Mesenteric fat pad (tissue), 1 donor: ENCODE data around the gene PLXNA2. TPM values are rescaled to one million over a fixed set of nuclear protein-coding genes. Genes with fewer than 3 reads are reported as not detected.

Experiments
- DNase-seq: peaks from one replicate; pipeline ENCODE4 v3.0.0-alpha.2; 2020; ENCODE audit warnings: low spot score
- total RNA-seq: library from RNA; stranded (reverse); fragmentation: NEBNext Ultra II Directional; extraction: Animal tissue kit (Norgen Biotek cat#: 25700); gene quantifications from one replicate; pipeline ENCODE4 v1.2.1, GENCODE V29; 2021
- donor health status: DM: yes; HTN: yes; CAD: no.

Gene PLXNA2
- total RNA-seq, 1 donor from 2014 or later: 49.0 TPM

GRCh38 chr1:208029381-208030287 lies 214.6 kb downstream of the PLXNA2 start:
- no peak for DNase-seq

- DNase-seq: no peak
These were observed 215.7 kb downstream of the PLXNA2 start for GRCh38 chr1:208028526-208028925.

DNA sequence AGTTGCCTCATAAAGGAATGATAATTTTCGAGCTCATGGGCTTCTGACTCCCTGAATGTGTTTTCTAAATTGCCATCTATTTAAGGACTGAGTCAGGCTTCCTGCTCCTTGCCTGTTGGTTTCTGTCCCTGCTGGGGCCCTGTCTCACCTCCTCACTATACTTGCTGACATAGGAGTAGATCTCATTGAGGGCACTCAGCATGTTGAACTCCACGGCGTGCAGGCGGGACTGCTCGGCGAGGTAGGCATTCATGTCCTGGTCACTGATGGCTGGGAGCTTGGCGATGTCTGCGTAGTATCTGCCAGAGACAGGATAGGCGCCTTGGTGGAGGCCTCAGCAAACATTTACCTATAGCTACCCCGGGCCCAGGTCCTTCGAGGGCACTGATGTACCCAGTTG lies 216.3 kb downstream of the PLXNA2 start:
- DNase-seq: peak; percentile 81

DNA sequence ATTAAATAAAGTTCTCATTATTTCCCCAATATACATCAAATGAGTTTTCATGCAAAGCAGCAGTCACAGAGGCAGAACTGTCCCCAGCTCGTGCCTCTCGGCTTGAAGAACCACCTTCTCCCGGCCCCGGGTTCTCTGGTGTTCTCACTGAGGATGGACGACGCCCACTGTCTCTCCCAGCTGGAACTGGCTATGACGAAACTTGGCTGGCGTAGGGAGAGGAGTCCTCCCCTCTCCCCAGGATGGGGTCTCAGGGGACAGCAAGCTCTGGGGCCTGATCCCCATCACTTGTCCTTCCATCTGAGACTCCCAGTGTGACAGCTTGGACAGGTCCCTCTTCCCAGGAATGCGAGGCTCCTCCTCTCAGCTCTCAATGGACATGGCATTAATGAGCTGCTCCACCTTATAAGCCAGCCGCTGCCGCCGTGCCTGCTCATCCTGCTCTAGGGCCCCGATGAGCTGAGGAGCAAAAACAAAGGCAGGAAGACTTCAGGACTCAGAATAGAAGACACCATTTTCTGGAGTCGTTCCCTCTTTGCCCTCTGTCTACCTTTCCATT lies 217.2 kb downstream of the PLXNA2 start:
- peak; percentile 59 for DNase-seq

GRCh38 chr1:208025031-208025430 lies 219.2 kb downstream of the PLXNA2 start:
- DNase-seq: peak; percentile 81

GRCh38 chr1:208024406-208024805 lies 219.8 kb downstream of the PLXNA2 start:
- DNase-seq: no peak

DNA sequence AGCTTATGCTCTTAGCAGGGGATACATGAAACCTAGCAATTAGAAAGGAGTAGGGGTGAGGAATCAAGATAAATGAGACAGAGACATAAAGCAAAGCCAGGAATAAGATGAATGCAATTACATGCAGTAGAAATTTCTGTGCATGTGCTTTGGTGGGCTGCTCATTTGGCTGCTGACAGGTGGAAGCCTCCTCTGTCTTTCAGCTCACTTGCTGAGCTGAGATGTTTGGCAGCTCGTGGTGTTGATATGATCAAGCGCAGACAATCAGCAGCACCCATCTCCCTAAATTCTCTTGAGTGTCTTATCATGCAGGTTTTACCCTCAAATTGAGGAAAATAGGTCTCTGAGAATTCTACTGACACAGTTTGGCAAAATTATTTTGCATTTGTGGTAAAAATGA lies 224.9 kb downstream of the PLXNA2 start:
- DNase-seq: no peak

DNA sequence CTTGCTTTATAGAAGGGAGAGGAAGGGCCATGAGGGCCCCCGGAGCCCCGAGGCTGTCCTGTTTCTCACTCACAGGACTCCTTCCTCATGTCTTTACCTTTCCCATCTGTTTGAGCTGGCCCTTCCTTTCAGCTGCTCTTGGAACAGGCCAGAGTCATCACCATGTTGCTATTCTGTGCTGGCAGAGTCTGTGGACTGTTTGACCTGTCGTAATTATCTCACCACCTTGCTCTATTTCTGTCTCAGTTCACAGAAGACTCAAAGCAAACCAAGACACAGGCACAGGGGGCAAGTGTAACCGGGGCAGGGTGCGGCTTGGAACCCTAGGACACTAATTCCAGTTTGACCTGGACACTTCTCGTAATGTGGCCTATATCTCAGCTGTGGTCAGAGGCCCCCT lies 228.9 kb downstream of the PLXNA2 start:
- no peak for DNase-seq

DNA sequence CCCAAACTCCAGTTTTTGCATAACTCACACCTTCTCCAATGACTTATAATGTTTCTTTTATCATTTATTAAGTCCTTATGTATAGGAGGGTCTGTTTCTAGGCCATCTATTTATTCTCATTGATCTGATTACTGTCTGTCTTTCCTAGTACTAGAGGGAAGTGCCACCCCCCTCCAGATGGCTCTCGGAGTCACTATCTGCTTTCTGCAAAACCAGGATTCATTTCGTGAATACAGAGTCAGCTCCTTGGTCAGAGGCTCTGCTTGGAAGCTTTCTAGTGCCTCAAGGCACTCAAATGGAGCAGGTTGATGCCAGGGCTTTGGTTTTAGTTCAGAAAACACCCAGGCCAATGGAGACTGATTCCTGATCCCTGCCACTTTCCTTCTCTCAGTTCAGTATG lies 231.0 kb downstream of the PLXNA2 start:
- no peak for DNase-seq

- DNase-seq: no peak
These were observed 231.5 kb downstream of the PLXNA2 start for GRCh38 chr1:208012721-208013120.

GRCh38 chr1:208010487-208011071 lies 233.6 kb downstream of the PLXNA2 start:
- DNase-seq: no peak

GRCh38 chr1:208009706-208010444 lies 234.3 kb downstream of the PLXNA2 start:
- DNase-seq: no peak

GRCh38 chr1:208009303-208009702 lies 234.9 kb downstream of the PLXNA2 start:
- DNase-seq: no peak

DNA sequence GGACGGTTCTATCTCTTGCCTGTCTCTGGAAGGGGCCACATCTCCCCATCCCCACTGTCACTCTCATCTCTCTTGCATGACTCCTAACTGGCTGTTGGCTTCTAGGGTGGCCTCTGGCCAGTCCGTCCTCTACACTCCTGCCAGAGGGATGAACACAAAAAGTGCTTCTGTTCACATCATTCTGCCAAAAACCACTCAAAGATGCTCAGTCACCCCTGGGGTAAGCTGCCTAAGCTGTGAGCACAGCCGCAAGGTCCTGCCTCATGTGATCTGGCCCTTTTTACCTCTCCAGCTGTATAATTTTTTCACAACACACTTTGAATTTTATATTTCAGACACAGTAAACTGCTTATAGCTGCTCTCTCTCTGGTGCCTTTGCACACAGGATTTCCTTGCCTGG lies 235.7 kb downstream of the PLXNA2 start:
- DNase-seq: no peak

- DNase-seq: no peak
These were observed 236.2 kb downstream of the PLXNA2 start for GRCh38 chr1:208007938-208008342.

DNA sequence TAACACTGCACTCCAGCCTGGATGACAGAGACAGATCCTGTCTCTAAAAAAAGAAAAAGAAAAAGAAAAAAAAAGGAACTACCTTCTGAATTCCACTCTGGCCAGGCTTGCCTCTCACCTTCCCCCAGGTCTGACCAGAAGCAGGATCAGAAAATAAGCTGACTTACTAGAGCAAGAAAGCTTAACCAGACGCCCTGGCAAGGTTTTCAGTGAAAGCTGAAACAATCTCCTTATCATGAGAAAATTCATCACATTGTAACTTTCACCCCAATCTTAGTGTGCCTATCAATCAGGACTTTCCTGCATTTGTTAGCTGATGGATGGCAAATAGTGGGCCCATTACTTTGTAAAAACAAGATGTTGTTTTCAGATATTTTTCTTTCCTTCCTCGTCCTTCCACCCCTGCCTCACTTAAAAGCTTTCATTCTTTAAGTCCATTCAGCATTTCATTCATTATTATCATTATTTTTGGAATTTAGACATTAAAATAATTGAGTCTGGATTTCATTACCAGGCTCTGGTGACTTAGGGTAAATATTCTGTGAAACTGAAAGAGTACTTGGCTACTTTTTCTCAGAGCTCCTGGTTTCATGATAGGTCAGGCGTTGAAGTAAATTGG lies 236.8 kb downstream of the PLXNA2 start:
- DNase-seq: no peak

GRCh38 chr1:208006258-208006920 lies 237.8 kb downstream of the PLXNA2 start:
- no peak for DNase-seq

- DNase-seq: no peak
These were observed 239.3 kb downstream of the PLXNA2 start for GRCh38 chr1:208004851-208005250.

DNA sequence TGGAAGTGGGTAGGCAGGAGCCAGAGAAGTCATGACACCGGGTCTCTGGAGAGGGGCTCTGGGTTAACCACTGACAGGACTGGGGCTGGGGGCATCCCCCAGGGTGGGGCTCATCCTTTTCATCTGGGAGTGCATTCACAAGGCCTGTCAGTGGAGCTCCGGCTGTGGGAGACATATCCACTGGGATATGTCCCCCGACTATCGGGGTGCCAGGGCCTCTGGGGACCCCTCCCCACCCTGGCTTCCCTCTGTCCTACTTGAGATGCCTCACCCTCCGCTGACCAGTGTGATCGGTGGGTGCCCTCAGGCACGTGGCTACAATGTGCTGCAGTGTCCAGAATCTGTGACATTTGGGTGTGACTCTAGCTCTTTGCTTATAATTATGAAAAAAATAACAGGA lies 240.9 kb downstream of the PLXNA2 start:
- no peak for DNase-seq

DNA sequence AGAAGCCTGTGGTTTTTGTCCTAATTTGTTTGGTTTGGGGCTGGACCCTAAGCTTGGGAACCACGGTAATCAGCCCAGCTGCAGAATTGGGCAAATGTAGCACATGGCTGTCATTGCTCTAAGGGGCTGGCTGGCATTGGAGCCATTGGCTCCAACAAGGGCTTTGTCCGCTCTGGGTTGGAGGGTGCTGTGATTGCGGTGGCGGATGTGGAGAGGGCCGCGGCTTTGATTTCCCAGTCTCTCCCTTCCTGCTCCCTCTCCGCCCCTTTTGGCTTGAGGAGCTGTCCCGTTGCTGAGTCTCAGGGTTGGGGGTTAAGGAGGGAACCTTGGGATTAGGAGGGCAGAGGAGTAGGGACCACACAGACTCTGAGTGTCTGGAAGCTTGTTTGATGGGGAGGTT lies 241.5 kb downstream of the PLXNA2 start:
- DNase-seq: no peak

GRCh38 chr1:208002078-208002477 lies 242.1 kb downstream of the PLXNA2 start:
- no peak for DNase-seq
